H1 (cell line): ENCODE measurements around the gene GATD1. TPM values are rescaled to one million over a fixed set of nuclear protein-coding genes. Genes with fewer than 3 reads are reported as not detected.

Experiments
- CTCF ChIA-PET: fragments of 300-600 bp; sonication (Branson Sonifier 250); formaldehyde crosslinking; loops from one replicate; lab custom pipeline; 2021; ENCODE audit not compliant: partially characterized antibody; lab: Charles Lee
- POLR2A ChIA-PET: fragments of 300-600 bp; sonication (Branson Sonifier 250); formaldehyde crosslinking; loops from one replicate; lab custom pipeline; 2021; ENCODE audit warnings: inconsistent platforms; ENCODE audit not compliant: partially characterized antibody; lab: Charles Lee
- DNase-seq, 2 experiments: peaks; one replicate each; pipeline versions ENCODE4 v3.0.0 to v3.0.0-alpha.2; 2010 to 2022; ENCODE audit warnings: low spot score in 2 of 2, low read depth in 1 of 2, mixed read lengths in 1 of 2
- FAIRE-seq: peaks from 2 replicates; lab custom pipeline; 2011; peaks lifted over from hg19 to GRCh38; lab: Jason Lieb, UNC
- H2AFZ ChIP-seq: 2 replicates; pipeline ENCODE4 v1.8.1; 2012; ENCODE audit warnings: low read length, inconsistent platforms
- H2AK5ac ChIP-seq: 2 replicates; pipeline ENCODE4 v1.6.1; 2013; ENCODE audit warnings: low read depth, low read length
- H2BK120ac ChIP-seq: replicated peaks from 2 replicates; pipeline ENCODE3; 2013; ENCODE audit warnings: low read depth, low read length, inconsistent platforms
- H2BK12ac ChIP-seq: 2 replicates; pipeline ENCODE4 v1.6.1; 2013; ENCODE audit warnings: low read depth, low read length
- H2BK15ac ChIP-seq: 2 replicates; pipeline ENCODE4 v1.6.1; 2013; ENCODE audit warnings: low read length
- H2BK20ac ChIP-seq: 2 replicates; pipeline ENCODE4 v1.6.1; 2013; ENCODE audit warnings: low read length
- H2BK5ac ChIP-seq: 2 replicates; pipeline ENCODE4 v1.6.1; 2013; ENCODE audit warnings: low read depth, low read length
- H3K14ac ChIP-seq: 2 replicates; pipeline ENCODE4 v1.6.1; 2013; ENCODE audit warnings: inconsistent platforms; ENCODE audit not compliant: insufficient read length
- H3K18ac ChIP-seq: 2 replicates; pipeline ENCODE4 v1.6.1; 2013; ENCODE audit warnings: low read length; ENCODE audit errors: extremely low read depth
- H3K23ac ChIP-seq: 2 replicates; pipeline ENCODE4 v1.6.1; 2013; ENCODE audit warnings: inconsistent platforms; ENCODE audit not compliant: insufficient read length
- H3K23me2 ChIP-seq: 2 replicates; pipeline ENCODE4 v1.6.1; 2013; ENCODE audit warnings: low read depth, low read length
- H3K27ac ChIP-seq: 2 replicates; pipeline ENCODE4 v1.6.1; 2011; ENCODE audit warnings: low read depth, low read length, inconsistent platforms
- H3K27me3 ChIP-seq, 4 experiments: replicated peaks in 1 of 4; 1 replicate in 1 of 4; 2 replicates in 3 of 4; pipeline versions ENCODE4 v1.6.1 to v1.8.1; 2011 to 2013; ENCODE audit warnings: low read length in 3 of 4, mild to moderate bottlenecking in 3 of 4, inconsistent platforms in 2 of 4, mixed read lengths in 2 of 4, moderate library complexity in 1 of 4; ENCODE audit not compliant: control insufficient read depth in 3 of 4, insufficient read depth in 3 of 4; ENCODE audit errors: extremely low read depth in 1 of 4
- H3K36me3 ChIP-seq, 4 experiments: 2 replicates each; pipeline versions ENCODE4 v1.6.1 to v1.8.1; 2011 to 2013; ENCODE audit warnings: mild to moderate bottlenecking in 4 of 4, low read length in 3 of 4, moderate library complexity in 2 of 4, control low read depth in 1 of 4, inconsistent platforms in 1 of 4; ENCODE audit not compliant: insufficient read depth in 4 of 4, control insufficient read depth in 2 of 4
- H3K4ac ChIP-seq: replicated peaks from 2 replicates; pipeline ENCODE3; 2013; ENCODE audit warnings: low read length, low read depth, mixed read lengths, inconsistent platforms; ENCODE audit not compliant: insufficient read length
- H3K4me1 ChIP-seq, 4 experiments: replicated peaks in 1 of 4; 1 replicate in 1 of 4; 2 replicates in 3 of 4; pipeline versions ENCODE4 v1.6.1 to v1.8.1; 2011 to 2013; ENCODE audit warnings: low read length in 3 of 4, inconsistent platforms in 2 of 4, mixed read lengths in 1 of 4; ENCODE audit not compliant: insufficient read depth in 4 of 4, control insufficient read depth in 3 of 4
- H3K4me2 ChIP-seq, 2 experiments: 2 replicates each; pipeline versions ENCODE4 v1.6.1 to v1.8.1; 2011 to 2013; ENCODE audit warnings: low read depth in 2 of 2, low read length in 2 of 2, control low read depth in 1 of 2, inconsistent platforms in 1 of 2, mild to moderate bottlenecking in 1 of 2; ENCODE audit not compliant: insufficient read depth in 1 of 2
- H3K4me3 ChIP-seq, 4 experiments: fragments of 200-600, 300-600 bp in 1 of 4; sonication (generic), shearing (Covaris generic), sonication (Bioruptor Twin) in 1 of 4; 2 replicates each; pipeline versions ENCODE4 v1.5.1 to v1.8.1; 2011 to 2016; ENCODE audit warnings: low read length in 4 of 4, low read depth in 3 of 4, control low read depth in 2 of 4, inconsistent platforms in 2 of 4, mild to moderate bottlenecking in 2 of 4, mixed read lengths in 1 of 4, moderate library complexity in 1 of 4; ENCODE audit not compliant: insufficient read depth in 2 of 4; ENCODE audit errors: extremely low read depth in 1 of 4
- H3K56ac ChIP-seq: replicated peaks from 2 replicates; pipeline ENCODE3; 2013; ENCODE audit warnings: low read depth, mild to moderate bottlenecking, mixed read lengths, low read length, inconsistent platforms; ENCODE audit not compliant: insufficient read length
- H3K79me1 ChIP-seq: 2 replicates; pipeline ENCODE4 v1.6.1; 2013; ENCODE audit warnings: low read depth, low read length, control low read depth
- H3K79me2 ChIP-seq, 2 experiments: 2 replicates each; pipeline versions ENCODE4 v1.6.1 to v1.8.1; 2012 to 2013; ENCODE audit warnings: low read length in 2 of 2, mild to moderate bottlenecking in 2 of 2, inconsistent platforms in 1 of 2; ENCODE audit not compliant: insufficient read depth in 2 of 2, control insufficient read depth in 1 of 2
- H3K9ac ChIP-seq, 4 experiments: replicated peaks in 1 of 4; 1 replicate in 1 of 4; 2 replicates in 3 of 4; pipeline versions ENCODE4 v1.6.1 to v1.8.1; 2011 to 2013; ENCODE audit warnings: low read depth in 3 of 4, low read length in 3 of 4, control low read depth in 2 of 4, mild to moderate bottlenecking in 2 of 4, moderate library complexity in 2 of 4, inconsistent platforms in 1 of 4; ENCODE audit errors: extremely low read depth in 1 of 4
- H3K9me3 ChIP-seq, 2 experiments: 2 replicates each; pipeline versions ENCODE4 v1.6.1 to v1.8.1; 2012 to 2013; ENCODE audit warnings: mild to moderate bottlenecking in 2 of 2, moderate library complexity in 2 of 2, control low read depth in 1 of 2, inconsistent platforms in 1 of 2, low read depth in 1 of 2, low read length in 1 of 2, mixed read lengths in 1 of 2; ENCODE audit not compliant: insufficient read depth in 2 of 2
- H4K20me1 ChIP-seq, 2 experiments: replicated peaks in 1 of 2; 2 replicates each; pipeline versions ENCODE3 to v1.8.1; 2011 to 2013; ENCODE audit warnings: inconsistent platforms in 2 of 2, low read length in 2 of 2, mild to moderate bottlenecking in 1 of 2; ENCODE audit not compliant: insufficient read depth in 2 of 2, control insufficient read depth in 1 of 2
- H4K5ac ChIP-seq: 2 replicates; pipeline ENCODE4 v1.6.1; 2013; ENCODE audit warnings: low read length, low read depth, mixed read lengths, inconsistent platforms; ENCODE audit not compliant: insufficient read length
- H4K8ac ChIP-seq: 2 replicates; pipeline ENCODE4 v1.8.0; 2013; ENCODE audit warnings: mild to moderate bottlenecking, moderate library complexity, low read length, inconsistent platforms; ENCODE audit not compliant: insufficient read depth; ENCODE audit errors: extremely low read depth
- H4K91ac ChIP-seq: replicated peaks from 2 replicates; pipeline ENCODE3; 2013; ENCODE audit warnings: low read length, mixed read lengths, inconsistent platforms; ENCODE audit not compliant: insufficient read length
- BRCA1 ChIP-seq: IDR thresholded peaks from 2 replicates; pipeline ENCODE4 v1.6.1; 2012; ENCODE audit warnings: low read depth, low read length, improper control_type of control experiment
- CBX5 ChIP-seq: fragments of 300-800, 300-1000 bp; sonication (generic); IDR thresholded peaks from 2 replicates; pipeline ENCODE4 v1.7.1; 2016; ENCODE audit warnings: antibody characterized with exemption, low read length, low read depth
- CTCF ChIP-seq, 3 experiments: IDR thresholded peaks; 1 replicate in 2 of 3; 2 replicates in 1 of 3; pipeline versions ENCODE4 v1.5.1 to v1.6.1; 2011; ENCODE audit warnings: low read length in 3 of 3, mild to moderate bottlenecking in 3 of 3, inconsistent platforms in 2 of 3, low read depth in 1 of 3, moderate library complexity in 1 of 3; ENCODE audit not compliant: insufficient read depth in 1 of 3; ENCODE audit errors: control extremely low read depth in 1 of 3
- MAX ChIP-seq: IDR thresholded peaks from 2 replicates; pipeline ENCODE4 v1.6.1; 2012; ENCODE audit warnings: inconsistent platforms
- POLR2AphosphoS5 ChIP-seq: IDR thresholded peaks from 2 replicates; pipeline ENCODE4 v1.6.1; 2011; ENCODE audit warnings: low read depth, low read length
- RBBP5 ChIP-seq: IDR thresholded peaks from 2 replicates; pipeline ENCODE4 v1.7.1; 2012; ENCODE audit warnings: low read depth, mild to moderate bottlenecking, inconsistent platforms, low read length, moderate library complexity, borderline replicate concordance
- TBP ChIP-seq: IDR thresholded peaks from 2 replicates; pipeline ENCODE4 v1.6.1; 2011; ENCODE audit warnings: low read depth, low read length, improper control_type of control experiment
- WGBS, 2 experiments: shearing (Covaris generic) in 1 of 2; methylation state at CpG; one replicate each; pipeline versions ENCODE4 v1.1.6 to v1.1.7; 2013 to 2015; ENCODE audit warnings: low lambda C conversion rate in 2 of 2, mixed read lengths in 2 of 2, inconsistent platforms in 1 of 2, low coverage in 1 of 2, missing lambda C conversion rate in 1 of 2; ENCODE audit not compliant: insufficient replicate concordance in 2 of 2, insufficient coverage in 1 of 2, insufficient read length in 1 of 2; ENCODE audit errors: extremely low coverage in 1 of 2, missing lambda C conversion rate in 1 of 2; 5-methylcytosine and 5-hydroxymethylcytosine counted together
- polyA plus RNA-seq, 7 experiments: library from polyadenylated mRNA; depleted of rRNA in 3 of 7; stranded (reverse) in 5 of 7; unstranded in 2 of 7; fragments of >200 nt in 5 of 7; fragments of 200-250 nt in 2 of 7; gene quantifications; 1 replicate in 5 of 7; 2 replicates in 1 of 7; 4 replicates in 1 of 7; pipeline versions ENCODE4 v1.2.1 to v1.2.3, GENCODE V29; 2011 to 2013; ENCODE audit warnings: missing spikeins in 2 of 7, mixed read lengths in 2 of 7
- total RNA-seq: library from RNA; stranded (reverse); fragmentation: NEBNext Ultra II Directional; extraction: Animal tissue kit (Norgen Biotek cat#: 25700); gene quantifications from 2 replicates; pipeline ENCODE4 v1.2.1, GENCODE V29; 2021

Gene GATD1
- total and polyA plus RNA-seq, 2 of the 8 experiments (the other 6 are each of a cell fraction or from before 2014, with no cell fraction given), result 47.5 to 54.8 TPM

- Histone ChIP-seq H3K56ac (no peak overlapping the region), H4K91ac (no peak overlapping the region), H2AK5ac (no peak overlapping the region), H3K23me2 (peaks cover 8% of the 10 kb centered on the region; the same call in 1 of the 2 replicates), H3K27ac (no peak overlapping the region), H3K4me1 (peaks cover 0 to 15% (median 10%) of the 10 kb centered on the region in 4 experiments; a peak in 5 of 7 replicates), H2BK15ac (no peak overlapping the region), H3K36me3 (peaks cover 15 to 23% (median 19%) of the 10 kb centered on the region in 4 experiments), H4K8ac (no peak overlapping the region; the same call in 1 of the 2 replicates), H3K18ac (no peak overlapping the region), H4K5ac (no peak overlapping the region), H3K4me3 (no peak overlapping the region), H4K20me1 (peaks cover 10 to 23% of the 10 kb centered on the region in 2 experiments), H3K23ac (no peak overlapping the region), H2BK20ac (no peak overlapping the region), H3K9ac (no peak overlapping the region), H3K79me1 (peaks cover 5% of the 10 kb centered on the region), H2BK5ac (0 out of 2 replicates have a peak overlapping the region, but pooled peaks have one; percentile 2), H3K4ac (no peak overlapping the region), H2AFZ (no peak overlapping the region), H3K27me3 (no peaks in the 10 kb centered on the region; a peak in 2 of 7 replicates), H3K14ac (no peak overlapping the region), H3K9me3 (no peaks in the 10 kb centered on the region), H3K79me2 (peaks cover 0 to 15% of the 10 kb centered on the region in 2 experiments; a peak in 2 of 4 replicates), H2BK12ac (no peak overlapping the region; the same call in 1 of the 2 replicates), H3K4me2 (no peak overlapping the region)
- no peak for DNase-seq
- no peak for FAIRE-seq
- POLR2A ChIA-PET, result interaction anchor here (1.6 to 53.0 kb wide), 4 partner anchors 5 to 88 kb away, joined by 3 to 1917 read pairs (median 960); partner anchors contain the start of genes CD151, CEND1, CRACR2B and PIDD1
- 81% methylated on average over 11 of the region's 11 CpGs; no CpG with 5 or more reads in 1 of the 2 experiments for WGBS, 2 experiments
- CTCF ChIA-PET, result interaction anchor here (0.9 to 1.4 kb wide), 5 partner anchors 12 to 32 kb away, joined by 3 to 6 read pairs (median 4); partner anchors contain the start of gene PIDD1
- TF ChIP-seq CTCF (IDR thresholded peaks at IDR 0.05; ENCODE audit: control extremely low read depth in 1 of 3, insufficient read depth in 1 of 3, low read depth in 1 of 3, low read length in 3 of 3) (no peak), TBP (no peak), MAX (peak; percentile 53; the same call in 1 of the 2 replicates), POLR2AphosphoS5 (no peak), CBX5 (no peak), BRCA1 (no peak), RBBP5 (no peak)
- TF ChIP-seq, all 59 proteins: peak for 1
- H2BK120ac ChIP-seq, result no peak overlapping the region
Observed at GRCh38 chr11:816433-816779, 39.1 kb upstream of the GATD1 start.
